Osteoblast (primary cell): ENCODE results near the gene EFNA5. TPM values are rescaled to one million over a fixed set of nuclear protein-coding genes. Genes with fewer than 3 reads are reported as not detected.

Experiments
- DNase-seq: peaks from one replicate; pipeline ENCODE4 v3.0.0; 2011; ENCODE audit warnings: low spot score, mixed read lengths; ENCODE audit not compliant: insufficient read length; ENCODE audit errors: missing footprints
- H2AFZ ChIP-seq: 2 replicates; pipeline ENCODE4 v1.6.0; 2011; ENCODE audit warnings: mild to moderate bottlenecking, low read length
- H3K27ac ChIP-seq: 2 replicates; pipeline ENCODE4 v1.5.1; 2011; ENCODE audit warnings: mild to moderate bottlenecking, low read depth, low read length, moderate library complexity
- H3K27me3 ChIP-seq: 2 replicates; pipeline ENCODE4 v1.6.0; 2012; ENCODE audit warnings: mild to moderate bottlenecking, control low read depth, inconsistent platforms, low read length, moderate library complexity; ENCODE audit not compliant: insufficient read depth
- H3K36me3 ChIP-seq: 2 replicates; pipeline ENCODE4 v1.5.1; 2011; ENCODE audit warnings: mild to moderate bottlenecking, low read length, control low read depth, moderate library complexity; ENCODE audit not compliant: insufficient read depth
- H3K4me1 ChIP-seq: 2 replicates; pipeline ENCODE4 v1.5.1; 2011; ENCODE audit warnings: mild to moderate bottlenecking, low read length, control low read depth, moderate library complexity; ENCODE audit not compliant: insufficient read depth
- H3K4me2 ChIP-seq: 2 replicates; pipeline ENCODE4 v1.6.0; 2011; ENCODE audit warnings: mild to moderate bottlenecking, low read length; ENCODE audit not compliant: insufficient read depth
- H3K4me3 ChIP-seq: fragments of 200-600 bp; sonication (generic); 3 replicates; pipeline ENCODE4 v1.5.1; 2012; ENCODE audit warnings: mild to moderate bottlenecking, low read length, inconsistent platforms; ENCODE audit not compliant: insufficient read depth
- H3K79me2 ChIP-seq: 2 replicates; pipeline ENCODE4 v1.6.0; 2012; ENCODE audit warnings: mild to moderate bottlenecking, low read length, control low read depth, inconsistent platforms; ENCODE audit not compliant: insufficient read depth
- H3K9me3 ChIP-seq: 2 replicates; pipeline ENCODE4 v1.5.1; 2011; ENCODE audit warnings: low read depth, low read length, control low read depth
- H4K20me1 ChIP-seq: 2 replicates; pipeline ENCODE4 v1.6.0; 2012; ENCODE audit warnings: mild to moderate bottlenecking, low read length, control low read depth; ENCODE audit not compliant: insufficient read depth
- total RNA-seq: library from RNA; depleted of rRNA; stranded (reverse); fragments of >200 nt; gene quantifications from 2 replicates; pipeline ENCODE4 v1.2.3, GENCODE V29; 2012
- TF ChIP-seq, protein P1 (sequence below): IDR thresholded peaks from 2 replicates; pipeline ENCODE4 v1.5.1; 2011; ENCODE audit warnings: mild to moderate bottlenecking, low read depth, low read length, moderate library complexity; ENCODE audit errors: extremely low read depth

Gene EFNA5
- total RNA-seq, 1 donor = 12.3 TPM

DNA sequence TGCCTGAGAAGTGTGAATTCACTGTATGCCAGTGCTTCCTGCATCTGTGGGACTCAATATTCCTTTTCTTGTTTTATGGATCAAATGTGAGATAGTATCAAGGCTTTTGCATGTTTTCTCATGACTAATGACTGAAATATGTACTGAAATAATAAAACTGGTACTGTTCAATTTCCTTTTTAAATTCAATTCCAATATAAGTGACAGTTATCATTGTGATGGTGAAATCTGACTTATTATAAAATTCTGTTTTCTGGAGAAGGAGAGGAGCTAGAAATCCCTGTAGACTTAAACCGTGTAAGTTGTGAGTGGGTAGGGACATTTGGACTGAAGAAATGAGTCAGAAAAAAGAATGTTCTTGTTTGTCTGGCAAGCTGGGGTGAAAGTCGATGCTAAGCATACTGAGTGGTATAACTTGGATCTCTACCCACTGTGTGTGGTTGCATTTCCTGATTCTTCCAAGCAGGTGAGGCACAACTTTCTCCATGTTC, 245.2 kb downstream of the EFNA5 start:
- peaks cover 27% of the 10 kb centered on the region for H3K4me1 ChIP-seq
- no peaks in the 10 kb centered on the region for H3K36me3 ChIP-seq
- TF ChIP-seq, protein P1, sequence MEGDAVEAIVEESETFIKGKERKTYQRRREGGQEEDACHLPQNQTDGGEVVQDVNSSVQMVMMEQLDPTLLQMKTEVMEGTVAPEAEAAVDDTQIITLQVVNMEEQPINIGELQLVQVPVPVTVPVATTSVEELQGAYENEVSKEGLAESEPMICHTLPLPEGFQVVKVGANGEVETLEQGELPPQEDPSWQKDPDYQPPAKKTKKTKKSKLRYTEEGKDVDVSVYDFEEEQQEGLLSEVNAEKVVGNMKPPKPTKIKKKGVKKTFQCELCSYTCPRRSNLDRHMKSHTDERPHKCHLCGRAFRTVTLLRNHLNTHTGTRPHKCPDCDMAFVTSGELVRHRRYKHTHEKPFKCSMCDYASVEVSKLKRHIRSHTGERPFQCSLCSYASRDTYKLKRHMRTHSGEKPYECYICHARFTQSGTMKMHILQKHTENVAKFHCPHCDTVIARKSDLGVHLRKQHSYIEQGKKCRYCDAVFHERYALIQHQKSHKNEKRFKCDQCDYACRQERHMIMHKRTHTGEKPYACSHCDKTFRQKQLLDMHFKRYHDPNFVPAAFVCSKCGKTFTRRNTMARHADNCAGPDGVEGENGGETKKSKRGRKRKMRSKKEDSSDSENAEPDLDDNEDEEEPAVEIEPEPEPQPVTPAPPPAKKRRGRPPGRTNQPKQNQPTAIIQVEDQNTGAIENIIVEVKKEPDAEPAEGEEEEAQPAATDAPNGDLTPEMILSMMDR = no peak
- H3K27me3 ChIP-seq = no peaks in the 10 kb centered on the region
- no peaks in the 10 kb centered on the region for H3K79me2 ChIP-seq
- no peak overlapping the region for H3K4me3 ChIP-seq
- H4K20me1 ChIP-seq = no peaks in the 10 kb centered on the region
- no peak overlapping the region for H2AFZ ChIP-seq
- H3K4me2 ChIP-seq = peak overlapping the region; percentile 51
- peak overlapping the region; percentile 43 for H3K27ac ChIP-seq
- peak; percentile 85 for DNase-seq
- no peaks in the 10 kb centered on the region for H3K9me3 ChIP-seq

DNA sequence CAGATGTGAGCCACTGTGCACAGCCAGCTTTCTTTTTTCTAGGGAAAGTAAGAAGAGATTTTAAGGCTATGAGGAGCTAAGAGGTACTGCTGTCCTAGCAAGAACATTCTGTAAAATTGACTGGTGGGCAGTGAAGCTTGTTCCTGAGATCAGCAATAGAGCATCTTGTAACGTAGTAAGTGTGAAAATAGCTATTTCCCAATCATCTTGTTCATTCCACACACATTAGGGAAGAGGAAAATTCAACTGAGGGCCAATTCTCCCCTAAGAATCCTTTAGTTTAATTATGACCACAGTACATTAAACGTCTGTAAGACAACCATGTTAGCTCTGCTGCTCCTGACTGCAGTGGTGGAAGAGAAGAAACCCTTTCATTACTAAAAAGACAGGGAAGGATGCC, 246.2 kb downstream of the EFNA5 start:
- TF ChIP-seq, protein P1 = no peak
- Histone ChIP-seq H2AFZ (no peak overlapping the region), H3K36me3 (no peaks in the 10 kb centered on the region), H3K4me2 (no peak overlapping the region), H3K79me2 (no peaks in the 10 kb centered on the region), H3K9me3 (no peaks in the 10 kb centered on the region), H3K4me3 (no peak overlapping the region), H3K27ac (no peak overlapping the region), H3K27me3 (no peaks in the 10 kb centered on the region), H4K20me1 (no peaks in the 10 kb centered on the region), H3K4me1 (peaks cover 27% of the 10 kb centered on the region)
- no peak for DNase-seq

DNA sequence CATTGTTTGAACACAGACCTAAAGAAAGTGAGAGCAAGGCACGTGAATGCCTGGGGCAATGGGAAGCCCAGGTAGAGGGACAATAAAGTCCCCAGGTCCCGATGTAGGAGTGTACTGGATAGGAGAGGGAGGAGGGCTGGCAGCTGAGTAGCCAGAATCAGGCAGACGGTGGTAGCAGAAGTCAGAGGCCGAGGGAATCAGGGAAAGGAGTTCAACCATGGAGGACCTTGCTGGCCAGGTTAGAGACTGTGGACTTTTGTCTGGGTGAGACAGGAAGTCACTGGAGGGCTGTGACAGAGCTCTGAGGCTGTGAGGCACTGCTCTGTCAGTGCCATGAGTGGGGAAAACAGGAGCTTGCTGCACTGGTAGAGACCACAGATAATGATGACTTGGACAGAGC, 248.2 kb downstream of the EFNA5 start:
- H3K4me2 ChIP-seq = no peak overlapping the region
- no peak for DNase-seq
- no peaks in the 10 kb centered on the region for H3K9me3 ChIP-seq
- H2AFZ ChIP-seq = no peak overlapping the region
- no peaks in the 10 kb centered on the region for H3K36me3 ChIP-seq
- no peaks in the 10 kb centered on the region for H3K79me2 ChIP-seq
- H4K20me1 ChIP-seq = no peaks in the 10 kb centered on the region
- TF ChIP-seq, protein P1 = no peak
- H3K4me3 ChIP-seq = no peak overlapping the region
- H3K4me1 ChIP-seq = peaks cover 27% of the 10 kb centered on the region
- no peak overlapping the region for H3K27ac ChIP-seq
- no peaks in the 10 kb centered on the region for H3K27me3 ChIP-seq

DNA sequence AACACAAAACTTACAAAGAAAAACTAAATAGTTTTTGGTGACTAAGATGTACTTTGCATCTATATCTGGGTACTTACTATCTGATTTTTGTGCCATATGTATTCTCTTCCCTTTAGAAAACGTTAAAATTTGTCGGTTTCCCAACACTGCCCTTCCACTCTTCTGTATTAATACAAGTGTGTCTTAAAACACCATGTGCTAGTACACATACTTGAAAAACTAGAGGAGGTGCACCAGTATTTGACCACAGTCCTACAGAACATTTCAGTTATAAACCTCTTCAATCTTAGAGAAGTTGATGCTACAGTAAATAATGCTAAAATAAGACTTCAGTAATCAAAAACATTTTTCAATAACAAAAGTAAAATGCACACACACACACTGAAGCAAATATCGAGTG, 251.2 kb downstream of the EFNA5 start:
- H3K4me3 ChIP-seq = no peak overlapping the region

More for the DNA sequence above, 251.2 kb downstream of the EFNA5 start:
- Histone ChIP-seq H3K4me2 (no peak overlapping the region), H3K36me3 (no peaks in the 10 kb centered on the region), H2AFZ (no peak overlapping the region), H3K4me1 (peaks cover 6% of the 10 kb centered on the region), H3K9me3 (no peaks in the 10 kb centered on the region), H3K27me3 (no peaks in the 10 kb centered on the region), H4K20me1 (no peaks in the 10 kb centered on the region), H3K27ac (no peak overlapping the region), H3K79me2 (no peaks in the 10 kb centered on the region)
- TF ChIP-seq, protein P1 = no peak
- DNase-seq = no peak
